Measurements from ENCODE around the gene NAT16. TPM values are rescaled to one million over a fixed set of nuclear protein-coding genes. Genes with fewer than 3 reads are reported as not detected.
"Not testable (repeated sequence)": the region's sequence is repeated elsewhere in the genome, so short reads cannot be mapped to it uniquely, and the experiment has no call there.

The NAT16 gene
- total RNA-seq, 1 experiment from 2014 or later = 0.93 TPM

GRCh38 chr7:101126651-101127459, 53.2 kb downstream of the NAT16 start, which contains the start of gene SERPINE1:
TSS of gene SERPINE1 (plus strand) at chr7:101127104. CDS start at chr7:101128394, 1,290 bp downstream.
- DNase-seq (ENCODE audit: low spot score) = peak; percentile 98

- peak; percentile 89 for DNase-seq (ENCODE audit: low spot score)
Measured at GRCh38 chr7:101125989-101126650, 54.0 kb downstream of the NAT16 start.

- DNase-seq (ENCODE audit: low spot score) = peak; percentile 93
Measured at GRCh38 chr7:101124376-101125056, 55.6 kb downstream of the NAT16 start.

GRCh38 chr7:101123703-101124068, 56.4 kb downstream of the NAT16 start:
- DNase-seq (ENCODE audit: low spot score) = no peak

- no peak for DNase-seq (ENCODE audit: low spot score)
Measured at GRCh38 chr7:101122933-101123702, 57.0 kb downstream of the NAT16 start.

- peak; percentile 99 for DNase-seq (ENCODE audit: low spot score)
Measured at GRCh38 chr7:101121991-101122932, 57.8 kb downstream of the NAT16 start.

GRCh38 chr7:101121631-101121990, 58.5 kb downstream of the NAT16 start:
- DNase-seq (ENCODE audit: low spot score) = not testable (repeated sequence)

Other genes with a start within 250 kb of the NAT16 start
- not detected in 2 replicates for gene MUC3A, start 230.8 kb downstream of the NAT16 start, total RNA-seq (2014; rRNA removed; shearing (Covaris generic))
- not detected in 2 replicates for gene MUC12, start 210.7 kb downstream of the NAT16 start, total RNA-seq (2014; rRNA removed; shearing (Covaris generic))
- gene MUC17, start 160.2 kb downstream of the NAT16 start, total RNA-seq (2014; rRNA removed; shearing (Covaris generic)) = not detected in 2 replicates
- gene TRIM56, start 94.8 kb downstream of the NAT16 start, total RNA-seq (2014; rRNA removed; shearing (Covaris generic)) = 9.4 and 13.4 TPM in 2 replicates
- 463 and 480 TPM in 2 replicates for gene SERPINE1, start 53.2 kb downstream of the NAT16 start, total RNA-seq (2014; rRNA removed; shearing (Covaris generic))
- gene AP1S1, start 25.8 kb downstream of the NAT16 start, total RNA-seq (2014; rRNA removed; shearing (Covaris generic)) = 332 and 409 TPM in 2 replicates
- 1.0 and 1.3 TPM in 2 replicates for gene VGF, start 14.7 kb downstream of the NAT16 start, total RNA-seq (2014; rRNA removed; shearing (Covaris generic))
- not detected in 2 replicates for gene MOGAT3, start 20.7 kb upstream of the NAT16 start, total RNA-seq (2014; rRNA removed; shearing (Covaris generic))
- gene PLOD3, start 37.3 kb upstream of the NAT16 start, total RNA-seq (2014; rRNA removed; shearing (Covaris generic)) = 93.9 and 105 TPM in 2 replicates
- gene ZNHIT1, start 37.9 kb upstream of the NAT16 start, total RNA-seq (2014; rRNA removed; shearing (Covaris generic)) = 113 and 116 TPM in 2 replicates
- gene CLDN15, start 57.5 kb upstream of the NAT16 start, total RNA-seq (2014; rRNA removed; shearing (Covaris generic)) = 3.5 and 4.0 TPM in 2 replicates
- gene FIS1, start 64.8 kb upstream of the NAT16 start, total RNA-seq (2014; rRNA removed; shearing (Covaris generic)) = 166 and 189 TPM in 2 replicates
- 76.3 and 81.6 TPM in 2 replicates for gene IFT22, start 141.5 kb upstream of the NAT16 start, total RNA-seq (2014; rRNA removed; shearing (Covaris generic))
- not detected in 2 replicates for gene COL26A1, start 182.6 kb upstream of the NAT16 start, total RNA-seq (2014; rRNA removed; shearing (Covaris generic))